Activated gamma-delta T cell (primary cell): ENCODE data around the gene MB21D2.

Experiments
- DNase-seq: peaks from one replicate; lab custom pipeline; 2025; lab: John Stamatoyannopoulos, UW

MB21D2 gene

DNA sequence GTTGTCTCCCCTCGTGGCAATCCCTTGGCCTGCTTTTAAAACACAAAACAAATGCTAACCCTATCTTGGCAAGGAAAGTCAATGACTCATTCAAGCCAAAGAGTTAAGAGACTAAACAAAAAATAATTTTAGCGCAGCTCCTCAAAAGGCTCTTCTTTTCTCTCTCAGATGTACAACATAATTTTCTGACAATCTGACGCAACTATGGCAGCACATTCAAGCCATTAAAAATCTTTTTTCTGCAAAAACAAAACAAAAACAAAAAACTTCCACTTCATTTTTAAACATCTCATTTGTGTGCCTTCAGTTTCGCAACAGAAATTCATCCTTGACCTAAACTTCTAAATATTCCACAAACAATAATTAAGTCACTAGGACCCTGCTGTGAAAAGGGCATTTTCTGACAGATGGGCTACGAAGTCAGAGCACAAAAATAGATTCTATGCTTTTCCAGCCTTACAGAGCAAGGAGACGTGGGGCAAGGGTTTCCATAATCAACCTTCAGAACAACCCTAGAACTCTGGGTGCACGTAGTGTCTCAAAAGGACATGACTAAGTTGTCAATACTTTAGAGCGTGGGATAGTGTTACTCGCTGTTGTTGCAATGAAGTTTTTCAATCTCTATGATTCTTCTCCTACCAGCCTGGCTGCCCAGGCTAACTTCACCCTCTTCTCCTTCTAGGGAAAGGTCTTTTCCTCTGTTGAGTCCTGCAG lies 84.3 kb downstream of the MB21D2 start:
- DNase-seq = no peak

DNA sequence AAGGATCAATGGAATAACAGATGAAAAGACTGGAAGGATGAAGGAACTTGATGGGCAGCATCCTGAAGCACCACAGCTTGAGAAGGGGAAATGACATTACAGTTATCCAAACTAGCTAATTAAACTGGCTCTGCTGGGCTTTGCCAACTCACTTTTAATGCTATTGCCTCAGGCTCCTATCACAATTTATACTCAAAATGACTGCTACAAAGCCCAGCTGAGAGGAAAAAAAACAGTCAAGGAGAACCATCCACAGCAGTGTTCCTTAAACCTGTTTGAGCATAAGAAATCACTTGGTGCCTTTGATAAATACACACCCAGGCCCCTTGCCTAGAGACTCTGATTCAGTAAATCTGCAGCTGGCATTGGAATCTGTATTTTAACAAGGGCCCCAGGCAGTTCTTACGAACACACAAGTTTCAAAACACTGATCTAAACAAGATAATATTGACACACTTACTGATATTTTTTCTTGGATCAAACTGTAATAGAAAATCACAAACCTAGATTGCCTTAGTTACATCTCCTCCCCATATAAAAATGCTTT lies 85.8 kb downstream of the MB21D2 start:
- no peak for DNase-seq

DNA sequence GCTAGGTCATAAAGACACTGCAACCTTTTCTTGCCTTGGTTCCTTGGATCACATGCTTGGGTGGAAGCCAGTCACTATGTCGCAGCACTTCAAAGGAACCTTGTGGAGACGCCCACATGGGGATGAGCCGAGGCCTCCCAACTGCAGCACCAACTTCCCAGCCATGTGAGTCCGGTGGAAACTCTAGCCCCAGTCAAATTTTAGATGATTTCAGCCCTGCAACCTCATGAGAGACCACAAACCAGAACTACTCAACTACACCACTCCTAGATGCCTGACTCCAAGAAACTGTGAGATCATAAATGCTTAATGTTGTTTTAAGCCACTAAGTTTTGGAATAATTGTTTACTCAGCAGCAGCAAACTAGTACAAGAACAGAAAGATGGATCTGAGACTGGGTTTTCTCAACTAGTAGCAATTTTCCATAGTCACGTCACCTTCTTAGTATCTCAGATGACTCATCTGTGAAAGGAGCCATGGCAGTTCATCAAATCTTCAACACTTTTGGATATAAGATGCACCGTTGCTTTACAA lies 86.5 kb downstream of the MB21D2 start:
- DNase-seq = no peak

DNA sequence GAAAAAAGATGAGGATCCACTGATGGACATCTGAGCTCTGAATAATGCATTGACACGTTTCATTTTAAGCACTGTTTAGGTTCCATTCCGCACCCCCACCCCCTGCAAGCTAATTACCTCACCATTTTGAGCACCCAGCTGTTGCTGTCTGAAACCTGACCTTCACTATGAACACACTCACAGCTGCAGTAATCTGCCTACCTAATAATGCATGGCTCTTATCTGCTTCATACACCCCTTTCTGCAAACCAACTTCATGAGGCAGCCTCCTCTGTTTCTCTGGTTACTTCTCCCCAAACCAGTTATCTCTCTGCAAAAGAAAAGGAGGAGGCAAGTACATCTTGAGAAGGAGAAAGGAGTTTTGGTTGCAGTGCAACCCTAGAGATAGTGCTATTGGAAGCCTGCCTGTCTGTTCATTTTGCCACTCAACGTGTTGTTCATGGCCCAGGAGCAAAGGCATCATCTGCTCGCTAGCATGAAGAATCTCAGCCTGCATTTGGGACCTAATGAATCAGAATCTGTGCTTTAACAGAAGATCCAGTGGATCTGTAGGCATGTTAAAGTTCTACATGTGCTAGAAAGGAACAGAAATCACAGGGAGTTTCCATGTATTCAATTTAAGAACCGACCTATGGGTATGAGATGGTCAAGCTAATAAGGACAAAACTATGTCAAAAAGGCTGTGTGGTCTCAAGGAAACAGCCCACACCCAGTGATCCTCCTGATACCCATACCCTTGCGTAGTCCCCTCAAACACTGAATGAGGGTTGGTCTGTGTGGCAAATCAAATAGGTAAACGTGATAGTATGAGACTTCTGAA lies 87.2 kb downstream of the MB21D2 start:
- no peak for DNase-seq

DNA sequence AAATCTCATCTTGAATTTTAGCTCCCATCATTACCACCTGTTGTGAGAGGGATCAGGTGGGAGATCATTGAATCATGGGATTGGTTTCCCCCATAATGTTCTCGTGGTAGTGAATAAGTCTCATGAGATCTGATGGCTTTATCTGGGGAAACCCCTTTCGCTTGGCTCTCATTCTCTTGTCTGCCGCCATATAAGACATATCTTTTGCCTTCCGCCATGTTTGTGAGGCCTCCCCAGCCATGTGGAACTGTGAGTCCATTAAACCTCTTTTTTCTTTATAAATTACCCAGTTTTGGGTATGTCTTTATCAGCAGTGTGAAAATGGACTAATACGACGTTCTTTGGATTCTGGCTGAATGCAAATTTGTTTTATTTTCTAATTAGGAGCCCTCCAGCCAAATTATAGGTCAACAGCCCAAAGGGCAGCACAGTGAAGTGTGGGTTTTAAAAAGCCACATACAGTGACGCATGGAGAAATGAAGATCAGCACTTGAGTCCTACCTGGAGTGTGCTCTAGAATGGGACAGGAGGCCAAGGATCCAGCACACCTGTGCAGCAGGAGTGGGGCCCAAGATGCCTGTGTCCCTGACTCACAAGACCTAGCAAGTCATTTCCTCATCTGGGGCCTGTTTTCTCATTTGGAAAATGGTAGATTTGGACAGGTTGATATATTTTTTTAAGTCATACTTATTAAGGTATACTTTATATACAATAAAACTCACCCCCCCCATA lies 89.6 kb downstream of the MB21D2 start:
- no peak for DNase-seq

DNA sequence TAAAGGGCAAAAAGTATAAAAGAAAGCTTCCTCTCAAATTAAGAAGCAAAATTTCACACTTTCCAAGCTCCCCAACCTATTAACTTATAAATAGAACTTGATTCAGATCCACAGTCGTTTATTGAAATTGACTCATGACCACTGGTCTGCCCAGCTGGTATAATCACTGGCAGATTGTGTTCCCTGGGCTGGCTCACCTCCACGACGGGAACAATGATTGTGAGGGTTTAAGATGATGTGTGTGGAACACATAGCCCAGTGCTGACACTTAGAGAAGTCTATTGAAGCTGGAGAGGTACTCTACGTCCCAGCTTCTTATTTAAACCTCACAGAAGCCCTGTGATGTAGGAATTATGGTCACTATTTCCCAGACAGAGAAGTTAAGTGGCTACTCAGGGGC lies 90.4 kb downstream of the MB21D2 start:
- no peak for DNase-seq

DNA sequence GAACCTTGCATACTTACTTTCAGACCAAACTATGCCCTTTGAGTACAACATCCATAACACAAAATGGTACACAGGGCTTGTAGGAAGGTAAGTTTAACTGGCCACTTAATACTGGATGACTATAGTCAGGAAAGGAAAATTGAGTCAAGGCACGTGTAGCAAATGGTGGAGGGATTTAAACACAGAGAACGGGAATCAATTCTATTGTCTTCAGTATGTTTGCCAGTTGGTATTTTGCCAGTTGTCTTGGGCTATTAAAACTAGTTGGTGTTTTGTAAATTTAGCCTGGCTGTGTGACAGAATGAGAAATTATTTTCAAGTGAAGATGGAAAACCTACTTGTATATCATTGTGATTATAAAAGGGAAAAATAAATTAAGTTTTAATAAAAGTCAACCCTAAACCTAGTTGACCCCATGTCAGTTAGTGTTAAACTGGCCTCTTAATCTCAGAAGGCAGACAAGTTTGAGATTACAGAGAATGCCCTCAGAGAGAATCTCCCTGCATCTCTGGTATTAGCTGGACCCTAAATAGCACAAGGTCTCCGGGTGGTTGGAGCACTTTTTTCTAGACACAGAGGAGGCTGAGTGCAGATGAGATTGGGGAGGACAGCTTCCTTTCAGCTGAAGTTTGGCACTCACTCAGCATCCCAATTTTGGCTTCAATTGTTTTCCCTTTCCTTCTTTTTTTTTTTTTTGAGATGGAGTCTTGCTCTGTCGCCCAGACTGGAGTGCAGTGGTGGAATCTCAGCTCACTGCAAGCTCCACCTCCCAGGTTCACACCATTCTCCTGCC lies 91.2 kb downstream of the MB21D2 start:
- DNase-seq = no peak

DNA sequence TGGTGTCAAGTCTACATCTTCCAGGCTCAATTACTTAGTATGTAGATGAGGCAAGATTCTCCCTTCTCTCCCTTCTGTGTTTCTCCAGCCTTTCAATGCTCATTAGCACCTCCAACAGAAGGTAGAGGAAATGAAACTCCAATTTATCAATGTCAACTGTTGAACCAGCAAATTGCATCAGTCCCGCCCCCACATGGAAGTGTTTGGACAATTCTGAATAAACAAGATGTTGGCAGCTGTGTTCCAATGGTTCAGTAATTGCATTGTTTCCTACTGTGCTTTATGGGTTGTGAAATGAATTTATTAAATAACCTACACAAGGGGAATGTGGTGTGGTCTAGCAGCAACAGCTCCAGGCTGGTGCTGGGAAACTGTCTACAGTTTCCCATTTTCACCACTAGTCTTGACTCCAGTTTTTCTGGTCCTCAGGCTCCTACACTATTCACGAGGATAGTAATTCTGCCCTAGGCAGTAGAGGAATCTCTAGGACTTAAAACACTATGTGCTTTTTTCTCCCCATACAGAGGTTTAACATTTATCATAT lies 91.9 kb downstream of the MB21D2 start:
- DNase-seq = no peak

DNA sequence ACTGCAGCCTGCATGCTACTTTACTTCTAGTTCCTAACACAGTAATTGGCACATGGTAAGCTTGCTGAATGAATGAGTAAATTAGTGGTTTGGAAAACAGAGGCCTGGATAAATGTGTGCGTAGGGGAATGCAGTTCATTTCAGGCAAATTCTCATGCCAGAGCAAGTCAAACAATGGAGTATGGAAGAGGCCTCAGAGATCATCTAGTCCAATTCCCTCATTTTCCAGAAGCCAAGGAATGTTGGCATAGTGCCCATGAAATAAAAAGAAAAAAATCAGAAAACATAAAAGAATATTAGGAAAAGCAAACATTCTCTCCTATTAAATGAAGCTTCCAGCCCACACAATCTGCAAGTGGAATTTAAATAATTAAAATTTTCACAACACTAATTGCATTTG lies 92.4 kb downstream of the MB21D2 start:
- DNase-seq = no peak

DNA sequence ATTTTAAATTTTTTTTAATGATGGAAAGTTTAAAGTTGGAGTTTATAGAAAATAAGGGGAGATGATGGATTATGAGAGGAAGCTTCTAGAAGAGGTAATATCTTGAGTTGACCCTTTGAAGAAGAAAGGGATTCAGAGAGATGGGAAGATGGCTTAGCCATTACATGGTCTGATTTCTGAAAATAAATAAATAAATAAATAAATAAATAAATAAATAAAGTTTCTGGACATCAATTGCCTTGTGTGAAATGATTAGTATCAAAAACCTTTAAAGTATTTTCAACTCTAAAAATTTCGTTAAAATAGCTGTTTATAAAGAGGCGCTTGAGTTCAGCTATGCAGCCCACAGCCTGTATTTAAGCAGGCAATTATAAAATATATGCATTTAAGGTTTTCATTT lies 93.3 kb downstream of the MB21D2 start:
- DNase-seq = no peak

DNA sequence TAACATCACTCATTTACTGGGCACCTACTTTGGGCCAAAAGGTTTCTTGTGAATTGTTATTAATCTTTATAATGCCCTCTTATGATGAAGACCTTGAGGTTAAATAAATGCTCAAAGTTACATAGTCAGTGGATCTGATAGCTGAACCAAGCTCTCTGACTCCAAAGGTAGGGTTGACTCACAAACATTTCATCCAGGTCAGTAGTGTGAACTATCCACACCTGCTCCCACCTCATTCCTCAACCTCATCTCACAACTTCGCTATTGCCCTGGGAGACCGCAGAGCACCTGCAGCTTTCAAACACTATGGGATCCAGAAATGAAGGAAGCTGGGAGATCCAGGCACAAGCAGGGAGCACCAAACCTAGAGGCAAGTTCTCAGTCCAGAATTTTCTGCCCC lies 96.5 kb downstream of the MB21D2 start:
- DNase-seq = no peak

DNA sequence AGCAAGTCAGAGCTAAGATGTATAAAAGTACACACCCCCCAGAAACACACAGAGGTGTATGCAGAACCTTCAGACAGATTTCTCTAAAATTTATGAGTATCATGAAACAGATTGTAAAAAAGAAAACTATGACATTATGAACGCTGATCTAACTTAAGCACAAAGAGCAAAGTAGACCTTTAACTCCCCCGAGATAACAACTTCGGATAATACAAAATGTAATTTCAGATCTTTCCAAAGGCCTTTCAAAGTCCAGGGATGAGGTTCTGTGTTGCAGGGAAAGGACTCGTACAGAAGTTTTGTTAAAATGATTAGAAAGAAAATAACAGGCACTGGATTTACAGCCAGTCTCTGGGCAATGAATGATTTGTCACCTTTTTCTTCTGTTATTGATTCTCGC lies 97.5 kb downstream of the MB21D2 start:
- no peak for DNase-seq

DNA sequence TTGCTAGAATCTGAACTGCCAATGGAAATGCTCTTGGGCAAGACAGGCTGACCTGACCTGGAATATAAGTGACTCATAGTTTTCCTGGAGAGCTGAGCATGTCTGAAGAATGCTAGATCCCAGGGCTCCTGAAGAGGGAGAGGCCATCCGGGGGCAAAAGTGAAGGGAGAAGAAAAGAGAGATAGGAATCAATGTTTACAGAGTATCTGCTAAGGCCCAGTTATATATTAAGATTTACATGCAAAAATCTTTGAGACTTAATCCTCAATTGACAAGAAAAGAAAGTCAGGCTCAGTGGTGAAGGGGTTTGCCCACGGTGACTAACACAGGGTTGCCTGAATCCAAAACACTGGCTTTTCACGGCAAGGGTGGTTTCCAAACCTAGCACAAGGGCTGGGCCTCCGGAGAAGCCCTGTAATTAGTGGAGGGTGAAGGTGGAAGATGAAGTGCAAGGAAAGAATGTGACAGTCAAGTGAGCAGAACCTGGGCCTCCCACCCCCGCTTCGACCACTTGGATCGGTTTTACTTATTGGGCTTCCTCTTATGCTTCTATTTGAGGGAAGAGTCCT lies 98.6 kb downstream of the MB21D2 start:
- no peak for DNase-seq

DNA sequence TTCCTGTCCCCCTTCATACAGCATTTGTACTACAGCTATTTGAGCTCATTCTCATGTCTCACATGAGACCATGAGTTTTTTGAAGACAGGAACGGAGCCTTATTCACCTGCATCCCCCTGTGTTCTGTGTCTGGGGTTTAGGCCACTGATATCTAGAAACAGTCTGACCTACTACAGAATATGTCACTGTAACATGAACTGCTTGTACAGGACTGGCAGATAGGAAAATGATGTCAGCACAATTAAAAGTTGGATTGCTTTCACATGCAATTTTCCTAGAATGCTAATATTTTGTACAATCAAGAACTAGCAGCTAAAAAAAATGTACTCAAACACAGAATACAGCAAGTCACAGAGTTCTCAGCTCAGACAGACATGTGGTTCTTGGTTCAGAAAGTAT lies 99.5 kb downstream of the MB21D2 start:
- no peak for DNase-seq

DNA sequence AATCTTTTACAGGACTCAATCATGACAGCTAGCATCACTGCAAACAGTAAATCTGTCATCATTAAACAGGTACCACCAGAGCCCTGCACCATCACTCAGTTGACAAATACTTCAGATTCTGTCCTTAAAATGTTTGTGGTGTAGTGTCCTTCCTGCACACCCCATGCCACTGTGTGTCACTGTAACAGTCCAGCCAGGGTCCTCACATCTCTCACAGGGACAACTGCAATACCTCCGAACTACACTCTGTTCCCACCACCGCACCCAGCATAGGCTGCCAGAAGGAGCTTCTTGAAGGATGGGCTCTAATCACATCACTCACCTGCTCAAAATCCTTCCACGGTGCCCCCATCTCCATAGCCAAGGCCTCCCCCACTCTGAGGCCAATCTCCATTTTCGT lies 100.2 kb downstream of the MB21D2 start:
- DNase-seq = no peak

DNA sequence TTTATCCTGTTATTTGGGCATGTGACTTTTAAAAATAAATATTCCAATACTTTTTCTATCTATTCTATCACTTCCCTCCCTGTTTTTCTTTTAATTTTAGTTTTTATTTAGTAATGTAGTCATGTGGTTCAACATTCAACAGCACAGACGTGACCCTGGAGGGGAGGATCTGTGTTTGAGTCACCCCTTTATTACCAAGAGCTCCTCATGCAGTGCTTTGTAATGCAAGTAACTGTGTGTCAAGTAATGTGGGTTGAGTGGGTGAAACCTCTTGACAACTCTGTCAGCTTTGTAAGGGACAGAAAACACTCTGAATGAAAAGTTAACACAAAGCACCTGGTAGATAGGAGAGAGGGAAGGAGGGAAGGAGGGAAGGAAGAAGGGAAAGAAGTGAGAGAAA lies 100.6 kb downstream of the MB21D2 start:
- no peak for DNase-seq

DNA sequence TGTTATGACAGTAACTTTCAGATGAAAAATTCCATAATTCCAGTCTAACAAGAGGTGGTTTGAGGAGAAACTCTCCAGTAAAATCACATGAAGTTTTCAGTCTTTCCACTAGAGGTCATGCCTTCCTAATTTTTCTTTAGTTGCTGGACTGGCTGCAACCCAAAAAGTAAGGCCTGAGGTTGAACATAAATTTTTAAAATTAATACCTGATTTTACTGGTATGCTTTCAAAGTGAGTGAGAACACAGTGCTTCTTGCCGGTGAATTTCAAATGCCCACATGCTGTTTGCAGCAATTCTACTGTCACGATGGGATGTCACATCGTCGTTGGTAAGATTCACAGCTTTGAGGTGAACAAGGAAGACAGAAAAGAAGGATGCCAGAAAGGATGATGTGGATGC lies 101.3 kb downstream of the MB21D2 start:
- DNase-seq = no peak

DNA sequence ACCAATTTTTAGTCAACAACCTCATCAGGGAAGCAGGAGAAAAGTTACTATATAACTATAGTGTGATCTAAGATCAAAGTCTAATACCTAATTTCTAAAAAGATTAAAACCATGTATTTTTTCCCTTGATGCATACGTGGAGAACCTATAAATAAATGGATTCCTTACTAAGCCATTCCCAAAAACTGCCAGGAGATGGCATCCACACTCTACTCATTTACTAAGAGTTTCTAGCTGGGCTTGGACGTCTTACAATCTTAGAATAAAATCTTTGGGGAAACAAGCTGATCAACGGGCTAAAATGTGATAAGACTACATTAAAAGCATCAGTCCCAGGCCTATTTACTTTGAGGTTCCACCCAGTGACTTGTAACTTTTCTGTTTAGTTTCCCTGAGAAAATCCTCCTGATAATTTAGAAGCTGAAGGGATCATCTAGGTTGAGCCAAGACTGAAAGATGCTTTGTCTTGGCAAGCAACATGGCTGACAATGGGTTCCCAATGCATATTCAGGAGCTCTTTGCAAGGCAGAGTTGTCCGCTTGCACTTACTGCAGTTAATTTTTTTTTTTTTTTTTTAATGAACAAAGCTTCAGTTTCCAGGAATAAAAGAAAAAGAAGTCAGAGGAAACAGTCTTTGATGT lies 104.8 kb downstream of the MB21D2 start:
- no peak for DNase-seq

DNA sequence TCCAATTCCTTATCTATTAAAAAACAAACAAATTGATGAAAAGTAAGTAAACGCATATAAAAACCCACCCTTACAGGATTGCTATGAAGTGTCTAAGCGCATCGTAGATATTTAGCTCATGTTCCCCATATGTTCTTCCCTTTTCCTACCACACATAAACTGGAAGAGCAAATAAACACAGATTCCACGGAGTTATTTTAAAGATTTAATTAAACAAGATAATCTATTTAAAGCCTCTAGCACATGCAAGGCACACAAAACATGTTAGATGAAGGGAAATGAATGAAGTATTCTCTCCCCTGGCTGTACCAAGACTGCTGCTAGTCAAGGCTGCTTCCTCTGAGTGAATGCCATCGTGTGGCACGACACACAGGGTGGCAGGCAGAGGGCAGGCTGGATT lies 111.9 kb downstream of the MB21D2 start:
- DNase-seq = no peak

DNA sequence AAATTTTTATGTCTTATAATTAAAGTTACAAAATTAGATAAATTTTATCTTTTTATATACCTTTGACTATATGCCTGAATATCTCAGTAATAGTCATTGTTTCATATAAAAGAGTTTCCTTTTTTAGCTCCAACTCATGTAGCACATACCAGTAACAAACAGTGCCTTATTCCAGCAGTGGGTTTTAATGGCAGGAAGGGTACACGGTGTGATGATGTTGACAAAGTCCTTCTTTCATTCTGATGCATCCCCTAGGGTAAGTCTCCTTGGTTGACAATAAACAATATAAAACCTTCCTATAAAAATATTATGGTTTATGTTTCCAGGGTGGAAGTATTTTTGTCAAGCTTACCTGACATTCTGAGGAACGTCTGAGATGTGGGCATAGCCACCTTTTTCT lies 113.2 kb downstream of the MB21D2 start:
- DNase-seq = no peak
